CD14-positive monocyte (primary cell): ENCODE data around the gene SLC7A8. TPM values are rescaled to one million over a fixed set of nuclear protein-coding genes. Genes with fewer than 3 reads are reported as not detected.
A peak's percentile ranks its signal among the peaks of the same experiment; 100 is the strongest.

ENCODE experiments used
- DNase-seq, 3 donors: peaks; one replicate each; pipeline ENCODE4 v3.0.0-alpha.2; 2011 to 2022
- H2AFZ ChIP-seq: 2 replicates; pipeline ENCODE4 v1.6.0; 2012; ENCODE audit warnings: mild to moderate bottlenecking, low read depth, low read length, inconsistent platforms; ENCODE audit not compliant: insufficient read depth, poor library complexity, severe bottlenecking
- H3K27ac ChIP-seq, 2 donors: 1 replicate in 1 of 2; 2 replicates in 1 of 2; pipeline ENCODE4 v1.5.1; 2012 to 2013; ENCODE audit warnings: low read length in 2 of 2, control low read depth in 1 of 2, inconsistent platforms in 1 of 2, low read depth in 1 of 2, mild to moderate bottlenecking in 1 of 2
- H3K27me3 ChIP-seq, 2 donors: one replicate each; pipeline versions ENCODE4 v1.6.0 to v1.6.1; 2011 to 2013; ENCODE audit warnings: low read length in 2 of 2; ENCODE audit not compliant: control insufficient read depth in 2 of 2, insufficient read depth in 2 of 2
- H3K36me3 ChIP-seq, 2 donors: replicated peaks in 1 of 2; 1 replicate in 1 of 2; 2 replicates in 1 of 2; pipeline versions ENCODE4 v1.5.1 to v1.6.1; 2012 to 2013; ENCODE audit warnings: low read length in 2 of 2, control low read depth in 1 of 2, inconsistent platforms in 1 of 2, mild to moderate bottlenecking in 1 of 2; ENCODE audit not compliant: insufficient read depth in 2 of 2, control insufficient read depth in 1 of 2
- H3K4me1 ChIP-seq, 2 donors: 1 replicate in 1 of 2; 2 replicates in 1 of 2; pipeline versions ENCODE4 v1.5.1 to v1.6.1; 2012 to 2013; ENCODE audit warnings: low read length in 2 of 2, control low read depth in 1 of 2, inconsistent platforms in 1 of 2, mild to moderate bottlenecking in 1 of 2, moderate library complexity in 1 of 2; ENCODE audit not compliant: insufficient read depth in 2 of 2, control insufficient read depth in 1 of 2
- H3K4me2 ChIP-seq: replicated peaks from 2 replicates; pipeline ENCODE3; 2012; ENCODE audit warnings: low read length, moderate library complexity, mild to moderate bottlenecking; ENCODE audit not compliant: poor library complexity, severe bottlenecking; ENCODE audit errors: extremely low read depth
- H3K4me3 ChIP-seq, 3 experiments: fragments of 200-600 bp in 1 of 3; sonication (generic) in 1 of 3; replicated peaks in 1 of 3; 1 replicate in 2 of 3; 2 replicates in 1 of 3; pipeline ENCODE4 v1.5.1; 2011 to 2013; ENCODE audit warnings: low read length in 3 of 3, mild to moderate bottlenecking in 3 of 3, control low read depth in 2 of 3, low read depth in 2 of 3, inconsistent platforms in 1 of 3, moderate library complexity in 1 of 3
- H3K79me2 ChIP-seq: 2 replicates; pipeline ENCODE4 v1.6.0; 2012; ENCODE audit warnings: mild to moderate bottlenecking, control low read depth, inconsistent platforms, low read length, moderate library complexity; ENCODE audit not compliant: insufficient read depth
- H3K9ac ChIP-seq: 2 replicates; pipeline ENCODE4 v1.6.0; 2017; ENCODE audit warnings: low read length, mild to moderate bottlenecking; ENCODE audit not compliant: insufficient read depth, poor library complexity, severe bottlenecking
- H3K9me3 ChIP-seq, 2 donors: replicated peaks in 1 of 2; 1 replicate in 1 of 2; 2 replicates in 1 of 2; pipeline versions ENCODE4 v1.5.1 to v1.6.1; 2012 to 2013; ENCODE audit warnings: low read length in 2 of 2, control low read depth in 1 of 2; ENCODE audit not compliant: control insufficient read depth in 1 of 2, insufficient read depth in 1 of 2
- H4K20me1 ChIP-seq: 2 replicates; pipeline ENCODE4 v1.6.0; 2012; ENCODE audit warnings: mild to moderate bottlenecking, low read length, control low read depth, moderate library complexity; ENCODE audit not compliant: insufficient read depth
- H3K27ac Mint-ChIP-seq, 7 donors: one replicate each; pipeline ENCODE4 v1.8.0; 2020; ENCODE audit warnings: mild to moderate bottlenecking in 7 of 7, mixed read lengths in 7 of 7, moderate library complexity in 6 of 7, inconsistent platforms in 2 of 7
- H3K27me3 Mint-ChIP-seq, 3 donors: one replicate each; pipeline ENCODE4 v1.8.0; 2021 to 2022; ENCODE audit warnings: low read depth in 3 of 3, mild to moderate bottlenecking in 3 of 3, mixed read lengths in 3 of 3, moderate library complexity in 3 of 3, inconsistent platforms in 1 of 3
- H3K36me3 Mint-ChIP-seq, 2 donors: one replicate each; pipeline ENCODE4 v1.8.0; 2020; ENCODE audit warnings: mixed read lengths in 2 of 2, inconsistent platforms in 1 of 2, mild to moderate bottlenecking in 1 of 2
- H3K4me1 Mint-ChIP-seq: one replicate; pipeline ENCODE4 v1.8.0; 2020; ENCODE audit warnings: mild to moderate bottlenecking, mixed read lengths
- H3K4me3 Mint-ChIP-seq, 2 donors: one replicate each; pipeline ENCODE4 v1.8.0; 2020; ENCODE audit warnings: mild to moderate bottlenecking in 2 of 2, mixed read lengths in 2 of 2, moderate library complexity in 1 of 2
- H3K9me3 Mint-ChIP-seq, 7 donors: one replicate each; pipeline ENCODE4 v1.8.0; 2020 to 2022; ENCODE audit warnings: mixed read lengths in 7 of 7, mild to moderate bottlenecking in 6 of 7, moderate library complexity in 6 of 7, inconsistent platforms in 2 of 7
- CTCF ChIP-seq: fragments of 200-600 bp; IDR thresholded peaks from one replicate; pipeline ENCODE4 v1.8.0; 2022; ENCODE audit warnings: antibody characterized with exemption, mild to moderate bottlenecking
- WGBS: methylation state at CpG from one replicate; pipeline ENCODE4 v1.1.5; 2013; ENCODE audit warnings: missing lambda C conversion rate; ENCODE audit not compliant: insufficient coverage; 5-methylcytosine and 5-hydroxymethylcytosine counted together
- intact Hi-C, 2 donors: fragments of 100-400 bp; cut with micrococcal nuclease; formaldehyde crosslinking; loops; one replicate each; pipeline versions ENCODE4 v1.15.0 to v1.15.1; 2023
- polyA plus RNA-seq, 3 donors: library from polyadenylated mRNA; depleted of rRNA in 1 of 3; unstranded in 2 of 3; stranded (reverse) in 1 of 3; fragments of 300-500 nt in 2 of 3; fragments of >200 nt in 1 of 3; fragmentation: Illumina TruSeq in 2 of 3; gene quantifications; 1 replicate in 2 of 3; 2 replicates in 1 of 3; pipeline ENCODE4 v1.2.3, GENCODE V29; 2012 to 2021

The SLC7A8 gene
- polyA plus RNA-seq, 3 donors, result 0.05 to 0.53 (median 0.25) TPM

GRCh38 chr14:23114120-23114458, 69.4 kb downstream of the SLC7A8 start:
- intact Hi-C loops, result loop anchor here in 1 of 2 donors (5.0 kb wide), 1 partner anchor 37 kb away; no protein-coding TSS in a partner anchor
- H3K9ac ChIP-seq, result no peak overlapping the region
- Mint-ChIP-seq H3K27me3 (peaks cover 0 to 4% (median 0%) of the 10 kb centered on the region in 3 donors), H3K4me3 (no peak overlapping the region), H3K4me1 (peaks cover 58% of the 10 kb centered on the region), H3K36me3 (peaks cover 0 to 6% of the 10 kb centered on the region in 2 donors), H3K9me3 (no peaks in the 10 kb centered on the region), H3K27ac (peak overlapping the region in 2 of 7 donors; percentile 33 to 41)
- H3K36me3 ChIP-seq, result no peaks in the 10 kb centered on the region
- no peaks in the 10 kb centered on the region for H3K9me3 ChIP-seq
- peak overlapping the region; percentile 43 for H2AFZ ChIP-seq
- no peak for DNase-seq
- peak overlapping the region in 1 of 3 experiments; percentile 10 for H3K4me3 ChIP-seq
- H3K27me3 ChIP-seq, result no peaks in the 10 kb centered on the region
- no peak for TF ChIP-seq CTCF
- no peak overlapping the region for H3K27ac ChIP-seq
- H4K20me1 ChIP-seq, result no peaks in the 10 kb centered on the region
- peak overlapping the region; percentile 38 for H3K4me2 ChIP-seq
- WGBS, result 100% methylated on average over 2 of the region's 5 CpGs
- peaks cover 29% of the 10 kb centered on the region for H3K79me2 ChIP-seq
- H3K4me1 ChIP-seq, result peaks cover 55 to 76% of the 10 kb centered on the region in 2 donors

- TF ChIP-seq CTCF, result no peak
- WGBS, result 20% methylated on average over 2 of the region's 10 CpGs
- intact Hi-C loops, result loop anchor here in 1 of 2 donors (5.0 kb wide), 1 partner anchor 36 kb away; no protein-coding TSS in a partner anchor
- no peaks in the 10 kb centered on the region for H3K9me3 Mint-ChIP-seq
- peak overlapping the region in 1 of 2 donors; percentile 13 for H3K27ac ChIP-seq
- peak overlapping the region; percentile 48 to 55 for H3K4me3 Mint-ChIP-seq
- H3K36me3 Mint-ChIP-seq, result peaks cover 0 to 6% of the 10 kb centered on the region in 2 donors
- H3K9me3 ChIP-seq, result no peaks in the 10 kb centered on the region
- H3K4me2 ChIP-seq, result peak overlapping the region; percentile 38
- H3K27me3 Mint-ChIP-seq, result peaks cover 0 to 4% (median 0%) of the 10 kb centered on the region in 3 donors
- H2AFZ ChIP-seq, result peak overlapping the region; percentile 43
- peak overlapping the region in 1 of 3 experiments; percentile 10 for H3K4me3 ChIP-seq
- DNase-seq, result no peak
- H3K9ac ChIP-seq, result no peak overlapping the region
- peaks cover 53% of the 10 kb centered on the region for H3K4me1 Mint-ChIP-seq
- no peaks in the 10 kb centered on the region for H4K20me1 ChIP-seq
- peak overlapping the region in 5 of 7 donors; percentile 33 to 63 (median 53) for H3K27ac Mint-ChIP-seq
- H3K27me3 ChIP-seq, result no peaks in the 10 kb centered on the region
- peaks cover 24% of the 10 kb centered on the region for H3K79me2 ChIP-seq
- H3K4me1 ChIP-seq, result peaks cover 50 to 70% of the 10 kb centered on the region in 2 donors
- no peaks in the 10 kb centered on the region for H3K36me3 ChIP-seq
Observed at GRCh38 chr14:23113431-23114119, 69.9 kb downstream of the SLC7A8 start.
